Smooth muscle cell of the brain vasculature (primary cell): ENCODE data around the gene TIMP2.

Source experiments
- DNase-seq: peaks from one replicate; pipeline ENCODE4 v3.0.0-alpha.2; 2012; ENCODE audit warnings: low read depth, low spot score

Gene TIMP2

DNA sequence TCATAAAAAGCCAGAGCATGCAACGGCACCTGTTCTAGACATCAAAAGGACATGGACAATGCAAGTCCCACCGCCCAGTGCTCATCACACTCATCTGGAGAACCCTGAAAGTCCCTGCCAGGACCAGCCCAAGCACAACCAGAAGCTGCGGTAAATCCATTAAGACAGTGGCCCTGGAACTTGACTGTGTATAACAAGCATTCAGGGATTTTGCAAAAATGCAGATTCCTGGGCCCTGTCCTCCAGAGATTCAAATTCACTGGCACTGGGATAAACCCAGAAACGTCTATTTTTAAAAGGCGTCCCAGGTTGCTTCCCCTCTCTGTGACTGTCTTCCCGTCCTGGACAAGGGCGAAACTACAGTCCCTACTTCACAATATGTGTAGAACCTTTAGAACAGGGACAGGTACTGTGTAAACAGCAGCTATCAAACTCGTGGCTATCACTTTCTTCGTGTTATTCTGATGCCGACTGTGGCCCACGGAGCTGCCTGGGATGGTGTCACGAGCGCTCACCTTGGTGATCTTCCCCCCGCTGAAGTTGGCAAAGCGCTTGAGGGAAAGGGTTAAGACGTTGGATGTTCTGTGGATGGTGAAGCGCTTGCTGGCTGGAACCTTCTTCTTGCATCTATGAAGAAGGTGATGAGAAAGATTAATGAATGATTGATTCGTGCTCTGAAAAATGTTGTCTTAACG, 106.9 kb downstream of the TIMP2 start:
- no peak for DNase-seq

DNA sequence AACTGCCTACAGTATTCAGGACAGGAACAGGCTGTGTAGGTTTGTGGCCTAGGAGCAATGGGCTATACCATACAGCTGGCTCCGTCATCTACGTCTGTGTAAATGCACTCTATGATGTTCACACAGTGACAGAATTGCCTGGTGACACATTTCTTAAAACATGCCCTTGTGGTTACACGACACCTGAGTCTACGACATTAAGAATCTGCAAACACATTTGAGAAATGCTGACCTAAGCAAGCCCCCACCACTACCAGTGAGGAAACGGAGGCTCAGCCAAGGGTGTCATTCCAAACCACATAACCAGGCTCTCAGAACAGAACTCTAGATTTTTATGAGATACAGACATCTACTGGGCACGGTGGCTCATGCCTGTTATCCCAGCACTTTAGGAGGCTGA, 108.1 kb downstream of the TIMP2 start:
- DNase-seq, result no peak

DNA sequence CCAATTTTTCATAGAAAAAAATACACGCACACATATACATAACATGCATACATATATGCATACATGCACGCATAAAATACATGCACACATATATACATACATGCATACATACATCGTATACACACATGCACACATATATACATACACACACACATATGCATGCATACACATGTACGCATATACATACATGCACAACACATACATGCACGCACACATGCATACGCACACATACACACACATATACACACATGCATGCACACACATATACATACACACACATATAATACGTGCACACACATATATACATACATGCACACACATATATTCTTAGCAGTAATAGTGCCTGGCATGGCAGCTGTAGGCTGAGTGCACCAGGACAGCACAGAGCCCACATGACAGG, 109.5 kb downstream of the TIMP2 start:
- no peak for DNase-seq

DNA sequence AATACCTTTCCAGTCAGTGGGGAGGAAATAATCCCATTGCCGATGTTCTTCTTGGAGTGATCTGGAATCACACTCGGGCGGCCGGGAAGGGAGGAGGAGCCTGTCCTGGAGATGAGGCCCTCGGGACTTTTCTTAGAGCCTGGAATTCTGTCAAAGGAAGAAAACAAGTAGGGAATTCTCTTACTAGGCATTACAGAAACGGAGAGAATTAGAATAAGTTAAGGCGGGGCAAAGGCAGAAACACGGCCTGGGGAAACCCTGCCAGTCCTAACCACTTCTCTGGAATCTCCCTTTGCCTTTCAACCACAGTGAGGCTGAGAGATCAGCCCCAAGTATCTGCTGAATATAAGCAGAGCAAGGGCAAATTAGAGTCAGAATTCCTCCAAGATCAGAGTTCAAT, 112.3 kb downstream of the TIMP2 start:
- DNase-seq, result no peak

DNA sequence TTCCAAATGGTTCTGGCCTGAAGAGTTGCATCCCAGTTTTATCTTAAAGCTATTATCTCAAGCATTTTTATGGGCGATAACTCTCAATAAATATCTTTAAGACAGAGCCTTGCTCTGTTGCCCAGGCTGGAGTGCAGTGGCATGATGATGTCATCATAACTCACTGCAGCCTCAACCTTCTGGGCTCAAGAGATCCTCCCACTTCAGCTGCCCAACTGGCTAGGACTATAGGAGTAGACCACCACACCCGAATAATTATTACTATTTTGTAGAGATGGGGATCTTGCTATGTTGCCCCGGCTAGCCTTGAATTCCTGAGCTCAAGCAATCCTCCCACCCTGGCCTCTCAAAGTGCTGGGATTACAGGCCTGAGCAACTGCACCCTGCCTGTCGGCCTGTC, 117.0 kb downstream of the TIMP2 start:
- no peak for DNase-seq

DNA sequence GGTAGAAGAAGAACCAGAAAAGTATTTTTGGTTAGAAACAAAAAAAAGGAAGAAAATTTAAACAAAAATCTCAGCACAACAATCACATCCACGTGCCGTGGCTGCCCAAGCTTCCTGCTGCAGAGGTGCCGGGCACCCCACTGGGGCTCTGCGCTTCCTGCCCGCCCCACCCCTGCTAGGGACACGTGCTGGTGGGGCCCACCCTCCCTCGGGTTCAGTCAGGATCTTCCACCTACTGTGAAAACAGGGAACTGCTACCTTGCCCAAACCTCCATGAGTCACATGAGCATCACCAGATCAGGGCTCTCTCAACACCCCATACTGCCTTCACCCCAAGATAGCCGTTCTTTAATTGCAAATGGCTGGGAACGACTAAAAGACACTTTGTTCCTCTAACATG, 118.7 kb downstream of the TIMP2 start:
- no peak for DNase-seq

DNA sequence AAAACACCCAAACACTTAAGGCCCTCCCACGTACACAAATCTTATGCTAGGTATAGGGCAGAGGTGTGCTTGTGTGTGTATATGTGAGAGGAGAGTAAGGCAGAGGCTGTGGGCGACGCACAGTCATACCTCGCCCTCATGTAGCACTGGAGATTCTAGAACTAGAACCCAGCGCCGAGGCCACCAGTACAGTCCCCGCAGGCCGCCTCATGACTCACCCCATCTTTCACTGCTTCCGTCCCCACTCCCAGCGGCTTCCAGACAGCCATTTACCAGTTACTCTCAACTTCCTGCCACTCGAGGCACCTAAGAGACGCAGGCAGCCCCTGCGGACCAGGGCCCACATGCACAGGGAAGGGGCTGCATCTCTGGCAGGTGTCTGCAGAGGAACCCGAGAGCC, 119.9 kb downstream of the TIMP2 start:
- no peak for DNase-seq

DNA sequence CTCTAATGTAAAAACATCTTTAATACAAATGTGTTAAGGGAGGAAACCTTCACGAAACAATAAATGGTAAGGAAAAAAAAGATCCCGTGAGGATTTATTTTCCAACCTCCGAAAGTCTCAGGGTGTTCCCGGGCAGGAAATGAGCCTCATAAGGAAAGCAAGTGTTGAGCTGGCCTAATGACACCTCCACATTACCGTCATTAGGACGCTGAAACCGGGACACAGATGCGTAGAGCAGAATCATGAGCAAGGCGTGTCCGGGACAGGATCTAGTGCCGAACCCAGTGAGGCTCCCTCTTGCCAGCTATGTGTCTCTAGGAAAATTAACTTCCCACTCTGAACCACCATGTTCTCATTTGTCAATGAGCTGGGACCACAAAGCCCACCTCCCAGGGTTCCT, 120.4 kb downstream of the TIMP2 start:
- no peak for DNase-seq

DNA sequence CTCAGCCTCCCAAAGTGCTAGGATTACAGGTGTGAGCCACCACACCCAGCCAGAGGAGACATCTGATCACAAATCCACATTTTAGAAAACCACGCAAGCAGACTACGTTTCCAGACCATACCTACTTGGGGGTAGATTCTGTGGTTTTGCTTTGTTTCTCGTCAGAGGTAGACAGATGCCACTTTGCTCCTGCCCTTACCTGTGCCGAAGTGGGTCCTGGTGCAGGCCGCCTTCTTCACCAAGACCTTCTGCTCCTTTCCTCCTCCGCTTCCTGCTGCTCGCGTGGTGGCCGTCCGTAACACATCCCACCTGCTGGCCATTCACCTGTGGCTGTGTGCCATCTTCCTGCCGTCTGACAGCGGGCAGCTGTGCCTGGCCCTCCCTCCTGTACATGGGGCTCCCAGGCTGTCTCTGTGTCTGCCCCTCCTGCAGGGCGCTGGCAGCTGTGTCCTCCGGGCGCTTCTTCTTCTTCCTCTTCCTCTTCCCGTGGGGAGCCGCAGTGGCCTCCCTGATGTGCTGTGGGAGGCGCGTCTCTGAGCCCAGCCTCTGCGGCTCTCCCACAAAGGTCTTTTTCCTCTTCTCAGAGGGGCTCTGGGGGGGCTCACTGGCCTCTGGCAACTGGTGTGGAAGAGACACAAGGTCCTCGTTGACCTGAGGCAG, 121.9 kb downstream of the TIMP2 start:
- DNase-seq, result no peak
